NK-92 (cell line): ENCODE measurements around the gene NEXMIF.
"Not testable (repeated sequence)": the region's sequence is repeated elsewhere in the genome, so short reads cannot be mapped to it uniquely, and the experiment has no call there.

Source experiments
- DNase-seq: peaks from one replicate; lab custom pipeline; 2025; ENCODE audit not compliant: unreplicated experiment; lab: John Stamatoyannopoulos, UW

NEXMIF gene

DNA sequence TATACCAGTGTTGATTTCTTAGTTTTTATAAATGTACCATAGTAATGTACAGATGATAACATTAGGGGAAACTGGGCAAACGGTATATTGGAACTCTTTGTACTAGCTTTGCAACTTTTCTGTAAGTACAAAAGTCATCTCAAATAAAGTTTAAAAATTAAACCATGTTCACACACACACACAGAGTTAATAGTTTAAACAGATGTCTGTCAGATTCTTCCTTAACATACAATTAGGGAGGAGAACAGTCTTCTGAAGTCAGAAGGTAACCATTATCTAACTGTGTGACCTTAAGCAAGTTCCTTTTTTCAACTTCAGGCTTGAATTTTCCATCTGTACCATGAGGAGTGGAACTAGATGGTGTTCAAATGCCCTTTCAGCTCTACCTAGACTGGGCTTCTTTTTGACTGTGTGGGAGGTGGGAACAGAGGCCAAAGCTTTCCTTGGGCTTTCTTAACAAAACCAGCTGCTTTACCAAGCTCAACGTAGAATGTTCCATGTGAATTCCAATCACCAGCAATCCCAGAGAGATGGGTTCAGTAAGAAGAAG is 127.8 kb downstream of the NEXMIF start:
- DNase-seq, result no peak

DNA sequence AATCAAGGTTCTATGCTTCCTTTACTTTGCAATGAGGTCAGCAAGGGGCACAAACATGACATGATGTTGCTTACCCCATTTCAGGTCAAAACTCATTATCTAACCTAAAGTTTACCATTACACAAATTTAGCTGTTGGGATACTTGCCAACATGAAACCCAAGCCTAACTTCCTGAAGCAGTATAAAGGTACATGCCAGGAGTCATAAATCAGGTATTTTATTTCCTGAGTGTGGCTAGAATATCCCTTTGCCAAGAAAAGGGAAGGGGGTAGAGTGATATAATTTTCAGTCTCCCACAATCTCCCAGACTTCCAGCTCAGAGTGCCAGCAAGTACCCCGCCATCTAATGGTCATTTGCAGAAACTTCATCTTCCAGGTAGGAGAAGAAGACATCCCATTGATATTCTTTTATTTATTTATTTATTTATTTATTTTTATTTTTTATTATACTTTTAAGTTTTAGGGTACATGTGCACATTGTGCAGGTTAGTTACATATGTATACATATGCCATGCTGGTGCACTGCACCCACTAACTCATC is 136.6 kb downstream of the NEXMIF start:
- no peak for DNase-seq

GRCh38 chrX:74784629-74785028 is 140.6 kb downstream of the NEXMIF start:
- no peak for DNase-seq

DNA sequence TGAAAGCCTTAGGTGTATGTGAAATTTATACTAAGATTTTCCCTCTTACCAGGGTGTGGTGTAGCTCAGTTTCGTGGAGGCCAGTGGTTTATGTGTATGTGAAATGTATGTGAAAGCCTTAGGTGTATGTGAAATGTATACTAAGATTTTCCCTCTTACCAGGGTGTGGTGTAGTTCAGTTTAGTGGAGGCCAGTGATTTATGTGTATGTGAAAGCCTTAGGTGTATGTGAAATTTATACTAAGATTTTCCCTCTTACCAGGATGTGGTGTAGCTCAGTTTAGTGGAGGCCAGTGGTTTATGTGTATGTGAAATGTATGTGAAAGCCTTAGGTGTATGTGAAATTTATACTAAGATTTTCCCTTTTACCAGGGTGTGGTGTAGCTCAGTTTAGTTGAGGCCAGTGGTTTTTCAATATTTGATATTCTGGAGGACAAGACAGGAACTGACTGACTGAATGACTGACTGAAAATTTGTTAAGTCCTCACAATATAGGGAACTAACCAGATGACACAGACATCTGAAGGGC is 143.7 kb downstream of the NEXMIF start:
- no peak for DNase-seq

- DNase-seq, result no peak
Observed at GRCh38 chrX:74779175-74779574, 146.1 kb downstream of the NEXMIF start.

DNA sequence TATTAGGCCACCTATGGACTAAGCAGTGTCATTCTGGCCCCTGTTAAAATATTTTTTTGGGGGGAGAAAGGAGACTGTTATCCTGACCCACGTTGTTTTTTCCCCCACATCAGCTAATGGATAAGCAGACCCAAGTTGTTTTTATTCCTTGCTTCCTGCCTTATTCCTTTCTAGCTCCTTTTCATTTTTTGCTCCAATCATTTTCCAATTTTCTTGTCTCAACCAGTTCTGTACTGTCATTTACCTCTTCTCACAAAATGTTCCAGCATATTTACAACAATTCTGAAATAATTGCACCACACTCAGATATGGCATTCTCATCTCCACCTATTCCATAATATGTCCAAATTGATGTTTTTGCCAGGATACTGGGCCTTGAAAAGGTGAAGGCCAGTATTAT is 150.3 kb downstream of the NEXMIF start:
- no peak for DNase-seq

GRCh38 chrX:74736450-74736849 is 188.8 kb downstream of the NEXMIF start:
- DNase-seq, result no peak

- DNase-seq, result no peak
Observed at GRCh38 chrX:74705269-74705668, 220.0 kb downstream of the NEXMIF start.

- DNase-seq, result not testable (repeated sequence)
Observed at GRCh38 chrX:74701343-74701742, 223.9 kb downstream of the NEXMIF start.

DNA sequence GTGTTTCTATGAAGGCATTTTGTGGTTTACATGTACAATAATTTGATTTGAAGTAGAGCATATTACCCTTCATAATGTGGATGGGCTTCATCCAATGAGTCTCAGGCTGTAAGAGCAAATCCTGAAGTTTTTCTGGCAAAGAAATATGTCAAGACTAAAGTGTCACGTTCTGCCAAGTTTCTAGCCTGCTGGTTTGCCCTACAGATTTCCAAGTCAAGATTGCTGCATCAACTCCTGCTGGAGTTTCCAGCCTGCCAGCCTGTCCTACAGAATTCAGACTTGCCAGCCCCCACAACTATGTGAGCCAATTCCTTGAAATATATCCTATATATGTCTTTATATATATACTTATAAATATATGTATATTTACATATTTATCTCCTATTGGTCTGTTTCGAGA is 240.8 kb downstream of the NEXMIF start:
- DNase-seq, result no peak
